ENCODE measurements around the gene BBC3.

BBC3 gene

DNA sequence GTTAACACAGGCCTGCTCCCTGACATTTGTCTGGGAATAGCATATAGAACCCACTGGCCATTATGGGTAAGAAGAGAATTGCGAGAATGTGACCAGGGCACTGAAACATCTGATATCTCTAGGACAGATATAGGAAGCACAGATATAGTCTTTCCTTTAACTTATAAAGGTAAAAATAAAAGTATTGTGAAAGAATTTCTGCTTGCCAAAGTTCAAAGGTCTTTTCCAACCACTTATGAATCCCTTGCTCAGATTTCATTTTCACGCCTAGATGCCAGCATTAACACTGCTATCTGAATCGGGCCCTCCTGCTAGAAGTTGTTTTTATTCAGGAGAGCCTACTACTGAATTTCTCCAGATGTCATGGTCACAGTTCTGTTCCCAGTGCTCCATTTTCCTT is 27.7 kb downstream of the BBC3 start:
- DNase-seq (ENCODE audit: low read depth in 2 of 3, low spot score in 2 of 3), result no peak

- DNase-seq (ENCODE audit: low read depth in 2 of 3, low spot score in 2 of 3), result no peak
Observed at GRCh38 chr19:47200530-47200929, 30.5 kb downstream of the BBC3 start.

DNA sequence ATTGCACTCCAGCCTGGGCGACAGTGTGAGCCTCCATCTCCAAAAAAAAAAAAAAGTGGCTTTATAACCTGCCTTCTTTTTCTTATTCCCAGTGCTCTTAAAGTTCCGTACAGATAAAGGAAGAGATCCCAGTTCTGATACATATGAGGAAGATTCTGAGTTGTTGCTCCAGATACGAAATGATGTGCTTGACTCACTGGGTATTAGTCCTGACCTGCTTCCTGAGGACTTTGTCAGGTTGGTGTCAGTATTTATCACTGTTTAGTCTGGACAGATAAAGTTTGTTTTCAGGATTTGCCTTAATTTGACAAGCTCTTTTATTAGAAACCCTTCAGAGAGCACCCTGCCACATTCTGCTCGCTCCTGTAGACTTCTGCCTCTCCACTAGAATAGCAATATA is 33.9 kb downstream of the BBC3 start:
- no peak for DNase-seq (ENCODE audit: low read depth in 2 of 3, low spot score in 2 of 3)

GRCh38 chr19:47195434-47195833 is 35.6 kb downstream of the BBC3 start:
- no peak for DNase-seq (ENCODE audit: low read depth in 2 of 3, low spot score in 2 of 3)

DNA sequence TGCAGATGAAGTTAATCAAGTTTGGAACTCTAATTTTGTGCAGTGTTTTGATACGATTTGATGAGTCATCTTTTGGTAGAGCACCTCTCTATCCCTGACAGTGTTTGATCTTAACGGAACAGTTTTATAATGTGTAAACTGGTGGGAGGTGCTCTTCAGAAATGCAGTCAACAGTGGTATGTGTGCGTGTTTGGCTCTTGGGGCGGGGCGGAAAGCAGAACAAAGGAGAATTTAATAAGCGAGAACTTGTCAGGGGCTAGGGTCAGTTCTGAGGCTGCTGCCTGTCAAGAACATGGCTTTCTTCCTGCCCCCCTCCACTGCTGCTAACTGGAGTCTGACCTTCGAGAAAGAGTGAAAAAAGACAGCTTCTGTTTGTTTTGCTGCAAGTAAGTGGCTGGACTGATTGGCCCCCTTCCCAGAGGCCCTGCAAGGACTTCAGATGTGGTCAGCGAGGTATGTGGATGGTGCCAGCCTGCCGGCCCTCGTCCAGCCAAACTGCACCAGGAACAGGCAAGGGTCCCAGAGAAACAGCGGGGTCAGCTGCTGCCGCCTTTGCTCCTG is 40.8 kb downstream of the BBC3 start:
- DNase-seq (ENCODE audit: low read depth in 2 of 3, low spot score in 2 of 3), result no peak

DNA sequence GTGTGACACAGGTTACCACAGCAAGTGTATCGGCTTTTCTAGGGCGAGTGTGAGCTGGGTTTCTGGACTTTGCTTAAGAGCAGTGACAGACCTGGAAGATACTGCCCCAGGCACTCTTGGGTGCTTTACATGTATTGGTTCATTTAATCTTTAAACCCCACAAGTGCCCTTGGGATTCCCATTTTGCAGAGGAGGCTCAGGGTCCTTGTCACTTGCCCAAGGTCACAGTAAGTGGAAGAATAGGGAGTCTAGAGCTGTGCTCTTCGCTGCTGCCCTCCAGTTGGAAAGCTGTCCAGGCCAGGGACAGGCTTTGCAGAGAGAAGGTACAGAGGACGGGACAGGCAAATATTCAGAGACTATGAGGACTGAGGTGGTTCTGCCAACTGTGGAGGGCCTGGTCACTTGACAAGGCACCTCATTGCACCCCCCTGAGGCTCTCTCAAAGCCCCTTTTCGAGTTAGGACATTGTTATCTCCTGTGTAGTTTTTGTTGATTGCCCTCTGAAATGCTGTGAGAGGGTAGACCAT is 42.4 kb downstream of the BBC3 start:
- DNase-seq (ENCODE audit: low read depth in 2 of 3, low spot score in 2 of 3), result no peak

DNA sequence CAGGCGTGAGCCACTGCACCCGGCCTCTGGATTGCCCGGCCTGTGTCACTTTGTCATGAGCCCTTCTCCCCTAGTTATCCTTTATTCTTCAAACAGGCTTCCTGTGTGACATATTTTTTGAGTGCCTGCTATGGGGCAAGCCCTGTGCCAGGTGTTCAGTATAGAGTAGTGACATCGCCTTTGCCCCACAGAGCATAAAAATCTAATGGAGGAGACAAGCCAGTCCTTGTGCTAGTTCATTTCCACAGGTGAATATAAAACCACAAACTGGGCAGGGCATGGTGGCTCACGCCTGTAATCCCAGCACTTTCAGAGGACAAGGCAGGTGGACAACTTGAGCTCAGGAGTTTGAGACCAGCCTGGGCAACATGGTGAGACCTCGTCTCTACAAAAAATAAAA is 43.2 kb downstream of the BBC3 start:
- no peak for DNase-seq (ENCODE audit: low read depth in 2 of 3, low spot score in 2 of 3)

DNA sequence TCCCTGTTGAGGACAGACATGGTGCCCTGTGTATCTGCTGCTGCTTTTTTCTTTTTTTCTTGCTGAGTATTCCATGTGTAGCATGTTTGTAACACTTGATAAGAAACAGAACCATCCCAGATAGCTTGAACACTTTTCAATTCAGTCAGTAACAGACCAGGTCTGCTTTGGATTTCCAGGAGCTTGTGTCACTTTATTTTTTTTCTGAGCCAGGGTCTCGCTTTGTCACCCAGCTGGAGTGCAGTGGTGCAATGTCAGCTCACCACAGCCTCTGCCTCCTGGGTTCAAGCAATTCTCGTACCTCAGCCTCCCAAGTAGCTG is 43.7 kb downstream of the BBC3 start:
- no peak for DNase-seq (ENCODE audit: low read depth in 2 of 3, low spot score in 2 of 3)

DNA sequence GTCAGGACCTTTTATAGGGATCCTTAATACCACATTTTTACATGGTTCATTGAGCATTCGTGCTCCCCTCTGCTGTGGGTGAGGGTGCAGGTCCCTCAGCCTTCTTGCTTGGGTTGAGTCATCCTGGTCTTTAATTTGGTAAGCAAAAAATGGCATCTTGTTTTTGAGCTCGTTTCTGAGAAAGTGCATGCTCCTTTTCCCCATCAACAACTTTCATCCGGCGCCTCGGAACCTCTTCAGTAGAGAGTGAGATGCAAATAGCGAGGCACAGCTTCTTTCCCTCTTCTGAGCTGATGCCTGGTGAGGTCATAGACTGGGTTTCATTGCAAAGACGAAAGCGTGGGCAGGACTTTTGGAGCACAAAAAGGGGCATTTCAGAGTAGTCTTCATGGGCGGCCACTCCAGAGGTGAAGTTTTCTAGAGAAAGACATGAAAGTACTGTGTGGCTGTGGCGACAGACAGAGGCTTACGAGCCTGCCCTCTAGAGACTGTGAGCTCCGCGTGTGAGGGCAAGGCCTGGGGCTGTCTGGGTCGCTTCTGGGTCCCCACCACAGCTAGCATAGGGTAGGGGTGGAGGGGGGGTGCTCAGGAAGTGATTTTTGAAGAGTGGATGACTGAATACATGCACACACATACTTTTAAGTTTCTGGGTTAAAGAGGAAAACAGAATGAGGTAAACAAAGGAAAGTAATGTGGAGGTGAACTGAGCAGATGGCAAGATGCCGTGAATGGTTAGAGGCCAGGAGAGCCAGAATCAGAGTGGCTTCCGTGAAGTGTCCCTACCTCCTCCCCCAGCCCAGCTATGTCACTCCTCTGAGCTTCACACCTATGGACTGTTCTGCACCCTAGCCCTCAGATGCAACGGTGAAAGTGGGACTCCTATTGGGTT is 44.3 kb downstream of the BBC3 start:
- peak; percentile 49 to 61 (median 60) for DNase-seq (ENCODE audit: low read depth in 2 of 3, low spot score in 2 of 3)

GRCh38 chr19:47183601-47184000 is 47.4 kb downstream of the BBC3 start:
- DNase-seq (ENCODE audit: low read depth in 2 of 3, low spot score in 2 of 3), result no peak

DNA sequence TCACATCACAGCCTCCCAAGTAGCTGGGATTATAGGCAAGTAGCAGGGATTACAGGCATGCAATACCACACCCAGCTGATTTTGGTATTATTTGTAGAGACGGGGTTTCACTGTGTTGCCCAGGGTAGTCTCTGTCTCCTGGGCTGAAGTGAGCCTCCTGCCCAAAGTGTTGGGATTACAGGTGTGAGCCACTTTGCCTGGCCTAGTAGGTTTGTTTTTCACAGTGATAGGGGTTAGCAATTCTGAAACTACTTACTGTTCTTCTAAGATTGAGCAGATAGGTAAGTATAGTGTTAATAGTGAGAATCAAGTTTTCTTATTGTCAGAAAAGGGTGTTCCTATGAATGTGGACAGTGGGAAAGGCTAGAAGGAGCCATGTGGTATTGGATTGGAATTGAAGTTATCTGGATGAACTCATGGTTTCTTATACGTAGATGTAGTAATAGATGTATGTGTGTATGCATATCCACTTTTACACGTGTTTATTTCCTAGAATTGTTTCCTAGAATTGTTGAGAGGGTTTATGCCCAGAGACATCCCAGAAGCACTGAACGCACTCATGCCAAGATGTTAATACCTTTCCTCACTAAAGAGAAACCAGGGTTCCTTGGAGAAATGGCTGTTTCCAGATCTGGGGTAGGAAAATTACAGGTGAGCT is 51.2 kb downstream of the BBC3 start:
- no peak for DNase-seq (ENCODE audit: low read depth in 2 of 3, low spot score in 2 of 3)

GRCh38 chr19:47176627-47177090 is 54.3 kb downstream of the BBC3 start:
- no peak for DNase-seq (ENCODE audit: low read depth in 2 of 3, low spot score in 2 of 3)

- DNase-seq (ENCODE audit: low read depth in 2 of 3, low spot score in 2 of 3), result no peak
Observed at GRCh38 chr19:47176071-47176626, 54.9 kb downstream of the BBC3 start.

DNA sequence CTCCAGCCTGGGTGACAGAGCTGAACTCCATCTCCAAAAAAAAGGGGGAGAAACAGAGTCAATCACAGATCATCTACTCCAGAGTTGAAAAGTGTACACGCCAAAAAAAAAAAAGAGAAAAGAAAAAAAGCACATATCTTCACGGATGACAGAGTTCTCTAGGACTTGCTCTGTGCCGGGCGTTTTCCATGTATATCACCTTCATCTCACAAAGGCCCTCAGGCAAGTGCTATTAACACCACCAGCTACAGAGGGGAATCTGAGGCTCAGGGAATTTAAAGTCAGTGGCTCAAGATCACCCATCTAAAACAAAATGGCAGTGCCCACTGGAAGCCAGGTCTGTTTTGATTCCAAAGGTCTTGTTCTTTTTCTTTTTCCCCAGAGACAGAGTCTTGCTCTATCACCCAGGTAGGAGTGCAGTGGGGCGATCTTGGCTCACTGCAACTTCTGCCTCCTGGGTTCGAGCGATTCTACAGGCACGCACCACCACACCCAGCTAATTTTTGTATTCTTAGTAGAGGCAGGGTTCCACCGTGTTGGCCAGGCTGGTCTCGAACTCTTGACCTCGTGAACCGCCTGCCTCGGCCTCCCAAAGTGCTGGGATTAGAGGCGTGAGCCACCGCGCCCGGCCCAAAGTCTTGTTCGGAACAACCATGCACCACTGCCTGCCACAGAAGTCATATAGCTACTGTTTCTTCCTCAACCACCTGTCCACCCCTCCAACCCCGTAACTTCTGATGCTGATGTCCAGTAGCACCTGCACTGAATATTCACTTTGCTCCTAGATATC is 58.1 kb downstream of the BBC3 start:
- DNase-seq (ENCODE audit: low read depth in 2 of 3, low spot score in 2 of 3), result no peak

Data from activated CD8-positive, alpha-beta memory T cell treated with anti-CD3 and anti-CD28 coated beads for 48 hours (primary cell).